Activated naive CD4-positive, alpha-beta T cell treated with anti-CD3 and anti-CD28 coated beads, Interleukin-2, amount 50 U/mL, for 72 hours (primary cell): ENCODE data around the gene COL18A1. TPM values are rescaled to one million over a fixed set of nuclear protein-coding genes. Genes with fewer than 3 reads are reported as not detected.
A peak's percentile ranks its signal among the peaks of the same experiment; 100 is the strongest.
"Not testable (repeated sequence)": the region's sequence is repeated elsewhere in the genome, so short reads cannot be mapped to it uniquely, and the experiment has no call there.

Experiments used
- ATAC-seq, 2 donors: fragments of 150-1000 bp; cut with Tn5 transposase; 2 replicates each; pipeline ENCODE4 v1.10.0; 2021; ENCODE audit warnings: mild to moderate bottlenecking in 2 of 2, moderate library complexity in 2 of 2
- DNase-seq, 2 donors: peaks; one replicate each; pipeline ENCODE4 v3.0.0; 2021 to 2022; ENCODE audit warnings: low spot score in 2 of 2
- H3K27ac Mint-ChIP-seq, 2 donors: one replicate each; pipeline ENCODE4 v1.8.0; 2022; ENCODE audit warnings: mild to moderate bottlenecking in 2 of 2, mixed read lengths in 2 of 2
- H3K36me3 Mint-ChIP-seq, 2 donors: one replicate each; pipeline ENCODE4 v1.8.0; 2022; ENCODE audit warnings: mixed read lengths in 2 of 2
- H3K9me3 Mint-ChIP-seq, 2 donors: one replicate each; pipeline ENCODE4 v1.8.0; 2022; ENCODE audit warnings: mixed read lengths in 2 of 2
- total RNA-seq, 2 donors: library from RNA; stranded (reverse); gene quantifications; one replicate each; pipeline ENCODE4 v1.2.3, GENCODE V29; 2022

The COL18A1 gene
- total RNA-seq = 10 to 100 TPM in 1 of 2 donors, 1 to 10 TPM in 1; 4.3 to 22.3 TPM

- H3K27ac Mint-ChIP-seq = no peak within 1 kb of the TSS
- peaks cover 11 to 17% of the 10 kb centered on the region in 2 donors for H3K36me3 Mint-ChIP-seq
- DNase-seq (peak in 1 of 2 donors; percentile 46), ATAC-seq (peak; percentile 68 to 77)
- H3K9me3 Mint-ChIP-seq = peaks cover 4 to 7% of the 10 kb centered on the region in 2 donors
Observed at GRCh38 chr21:45404730-45405270, at the start of gene COL18A1. COL18A1 (plus strand) TSS chr21:45405165; CDS start chr21:45405231, 66 bp downstream.

- ATAC-seq = no peak
- Mint-ChIP-seq H3K9me3 (no peaks in the 10 kb centered on the region), H3K36me3 (no peaks in the 10 kb centered on the region), H3K27ac (no peak overlapping the region)
- DNase-seq = no peak
Observed at GRCh38 chr21:45355573-45355972, 49.4 kb upstream of the COL18A1 start.

DNA sequence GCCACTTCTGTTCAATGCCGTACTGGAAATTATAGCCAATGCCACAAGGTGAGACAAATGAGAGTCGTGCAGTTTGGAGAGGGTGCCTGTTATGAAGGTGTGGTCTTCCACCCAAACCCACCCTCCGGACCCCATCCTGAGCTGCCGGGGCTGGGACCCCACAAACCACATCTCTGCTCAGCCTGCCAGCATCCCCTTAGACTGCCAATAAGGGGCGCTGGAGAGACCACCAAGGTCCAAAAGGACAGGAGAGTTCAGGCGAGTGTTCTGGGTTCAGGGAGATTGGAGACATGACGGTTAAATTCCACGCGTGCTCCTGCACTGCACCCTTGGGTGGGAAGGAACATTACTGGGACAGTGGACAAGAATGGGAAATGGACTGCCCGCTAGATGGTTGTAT lies 48.7 kb upstream of the COL18A1 start:
- no peaks in the 10 kb centered on the region for H3K9me3 Mint-ChIP-seq
- H3K36me3 Mint-ChIP-seq = no peaks in the 10 kb centered on the region
- no peak for ATAC-seq
- no peak for DNase-seq
- no peak overlapping the region for H3K27ac Mint-ChIP-seq

DNA sequence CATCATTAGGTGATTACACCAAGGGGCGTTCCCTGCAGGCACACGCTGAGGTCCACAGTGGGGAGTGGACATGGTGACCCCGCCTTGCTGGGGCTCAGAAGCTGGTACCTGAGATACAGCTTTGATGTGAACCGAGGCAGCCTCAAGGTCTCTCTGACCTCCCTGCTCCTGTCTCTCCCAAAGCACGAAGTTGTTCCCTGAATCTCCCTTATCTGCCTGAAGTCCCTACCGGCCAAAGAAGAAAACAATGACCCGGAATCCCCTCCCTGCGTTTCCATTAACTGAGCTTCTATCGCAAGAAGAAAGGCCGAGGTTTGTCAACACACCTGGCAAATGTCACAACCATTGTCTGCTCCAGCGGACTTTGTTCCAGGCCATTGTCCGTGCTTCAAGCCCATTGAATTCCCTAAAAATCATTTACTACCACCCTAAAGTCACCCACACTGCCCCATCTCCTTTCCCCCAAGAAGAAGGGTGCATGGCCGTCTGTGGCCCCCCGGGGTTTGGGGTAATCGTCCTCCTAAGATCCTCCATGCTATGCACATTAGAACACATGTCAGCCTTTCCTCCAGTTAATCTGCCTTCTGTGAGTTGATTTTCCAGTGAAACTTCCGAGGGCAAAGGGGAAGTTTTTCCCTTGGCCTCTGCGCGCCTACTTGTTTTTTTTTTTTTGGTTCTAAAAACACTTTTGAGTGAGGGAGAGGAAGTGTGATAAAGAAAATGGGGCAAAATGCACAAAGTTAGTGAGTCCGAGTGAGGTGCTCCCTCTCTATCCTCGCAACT lies 48.1 kb upstream of the COL18A1 start:
- Mint-ChIP-seq H3K36me3 (no peaks in the 10 kb centered on the region), H3K27ac (no peak overlapping the region), H3K9me3 (no peaks in the 10 kb centered on the region)
- ATAC-seq (no peak), DNase-seq (no peak)

- H3K9me3 Mint-ChIP-seq = no peaks in the 10 kb centered on the region
- H3K36me3 Mint-ChIP-seq = no peaks in the 10 kb centered on the region
- DNase-seq = no peak
- no peak overlapping the region for H3K27ac Mint-ChIP-seq
- ATAC-seq = no peak
Observed at GRCh38 chr21:45357436-45358260, 47.3 kb upstream of the COL18A1 start.

- Mint-ChIP-seq H3K36me3 (no peaks in the 10 kb centered on the region), H3K9me3 (no peaks in the 10 kb centered on the region), H3K27ac (peak overlapping the region in 1 of 2 donors; percentile 7)
- DNase-seq (no peak), ATAC-seq (no peak)
Observed at GRCh38 chr21:45358261-45358670, 46.7 kb upstream of the COL18A1 start.

DNA sequence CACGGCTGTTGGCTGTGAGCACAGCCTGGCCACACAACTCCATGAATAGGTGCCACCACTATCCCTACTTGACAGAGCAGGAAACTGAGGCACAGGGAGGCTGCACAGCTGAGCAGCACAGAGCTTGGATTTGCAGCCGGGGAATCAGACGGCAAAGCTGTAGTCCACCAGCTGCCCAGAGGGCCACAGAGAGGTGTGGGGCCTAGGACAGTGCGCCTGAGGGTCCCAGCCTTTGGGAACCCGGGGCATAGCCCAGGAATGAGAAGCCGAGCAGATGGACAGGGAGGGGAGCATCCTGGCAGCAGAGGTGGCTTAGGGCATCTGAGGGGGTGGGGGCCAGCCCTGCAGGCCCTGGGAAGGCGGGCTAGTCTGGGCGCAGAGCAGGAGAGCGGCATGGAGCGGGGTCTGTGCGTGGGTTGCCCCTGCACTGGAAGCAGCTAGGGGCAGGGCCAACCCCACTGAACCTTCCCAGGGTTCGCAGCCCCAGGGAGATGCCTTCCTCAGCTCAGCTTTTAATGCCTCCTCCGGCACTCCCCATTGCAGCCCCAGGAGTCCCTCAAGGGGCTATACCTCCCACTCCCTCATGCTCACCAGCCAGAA lies 46.2 kb upstream of the COL18A1 start:
- no peaks in the 10 kb centered on the region for H3K9me3 Mint-ChIP-seq
- no peak for ATAC-seq
- no peaks in the 10 kb centered on the region for H3K36me3 Mint-ChIP-seq
- DNase-seq = no peak
- no peak overlapping the region for H3K27ac Mint-ChIP-seq

DNA sequence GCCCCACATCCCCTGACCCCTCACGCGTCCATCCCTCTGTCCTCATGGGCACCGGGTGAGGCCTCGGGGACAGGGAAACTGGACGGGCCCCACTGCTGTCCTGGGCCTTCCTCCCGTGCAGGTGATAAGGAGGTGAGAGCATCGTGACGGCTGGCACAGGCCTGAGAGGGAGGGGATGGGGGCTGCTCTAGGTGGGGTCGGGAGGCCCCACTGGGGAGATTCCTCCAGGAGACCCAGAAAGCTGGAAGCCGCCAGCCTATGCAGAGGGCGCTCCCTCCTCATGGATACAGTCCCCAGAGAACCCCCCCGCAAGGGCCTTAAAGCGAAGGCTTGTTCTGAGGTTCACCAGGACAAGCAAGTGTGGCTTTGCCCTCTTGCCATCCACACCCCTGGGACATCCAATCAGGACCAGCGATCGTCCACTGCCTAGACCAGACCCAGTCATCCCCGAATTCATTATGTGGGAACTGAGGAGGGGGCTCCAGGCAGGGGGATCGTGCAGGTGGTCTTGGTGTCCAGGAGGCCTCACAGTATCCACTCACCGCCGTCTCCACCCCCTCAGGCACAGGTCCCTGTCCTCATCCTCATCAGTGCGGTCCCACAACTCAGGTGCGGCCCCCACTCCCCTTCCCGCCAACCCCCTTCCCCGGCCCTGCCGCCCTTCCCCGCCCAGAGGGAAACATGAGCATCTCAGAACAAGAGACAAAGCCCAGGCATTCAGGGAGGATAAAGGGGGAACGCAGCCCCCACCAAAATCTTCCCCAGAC lies 45.3 kb upstream of the COL18A1 start:
- Mint-ChIP-seq H3K27ac (no peak overlapping the region), H3K36me3 (no peaks in the 10 kb centered on the region), H3K9me3 (no peaks in the 10 kb centered on the region)
- no peak for ATAC-seq
- DNase-seq = no peak

GRCh38 chr21:45361033-45361997 lies 43.6 kb upstream of the COL18A1 start:
- no peak overlapping the region for H3K27ac Mint-ChIP-seq
- H3K36me3 Mint-ChIP-seq = no peaks in the 10 kb centered on the region
- no peaks in the 10 kb centered on the region for H3K9me3 Mint-ChIP-seq
- DNase-seq (no peak), ATAC-seq (no peak)

GRCh38 chr21:45362077-45362747 lies 42.8 kb upstream of the COL18A1 start:
- no peaks in the 10 kb centered on the region for H3K9me3 Mint-ChIP-seq
- no peak overlapping the region for H3K27ac Mint-ChIP-seq
- DNase-seq (no peak), ATAC-seq (no peak)
- H3K36me3 Mint-ChIP-seq = no peaks in the 10 kb centered on the region

- ATAC-seq (no peak), DNase-seq (no peak)
- H3K9me3 Mint-ChIP-seq = no peaks in the 10 kb centered on the region
- no peaks in the 10 kb centered on the region for H3K36me3 Mint-ChIP-seq
- no peak overlapping the region for H3K27ac Mint-ChIP-seq
Observed at GRCh38 chr21:45362748-45363145, 42.2 kb upstream of the COL18A1 start.

DNA sequence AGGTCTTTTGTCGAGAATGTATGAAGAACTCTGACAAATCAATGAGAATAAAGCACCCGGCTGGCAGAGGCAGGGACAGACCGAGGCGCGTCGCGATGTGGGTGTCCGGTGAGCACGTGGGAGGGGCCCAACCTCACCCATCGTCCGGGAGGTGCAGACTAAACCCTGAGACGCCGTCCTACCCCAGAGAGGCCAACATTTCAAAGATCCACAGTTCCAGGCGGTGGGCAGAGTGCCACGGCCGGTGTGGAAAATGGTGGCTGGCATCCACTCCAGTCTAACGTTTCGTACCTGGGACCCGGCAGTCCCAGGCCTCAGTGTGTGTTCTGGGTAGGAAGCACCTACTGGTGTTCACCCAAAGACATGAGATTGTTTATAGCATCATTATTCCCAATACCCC lies 41.7 kb upstream of the COL18A1 start:
- H3K9me3 Mint-ChIP-seq, H3K36me3 Mint-ChIP-seq, ATAC-seq, DNase-seq, H3K27ac Mint-ChIP-seq: not testable (repeated sequence)

GRCh38 chr21:45363921-45364467 lies 41.0 kb upstream of the COL18A1 start:
- Mint-ChIP-seq H3K9me3 (no peaks in the 10 kb centered on the region), H3K36me3 (no peaks in the 10 kb centered on the region), H3K27ac (peak overlapping the region; percentile 5 to 74)
- ATAC-seq = peak; percentile 93 to 96
- peak in 1 of 2 donors; percentile 44 for DNase-seq

DNA sequence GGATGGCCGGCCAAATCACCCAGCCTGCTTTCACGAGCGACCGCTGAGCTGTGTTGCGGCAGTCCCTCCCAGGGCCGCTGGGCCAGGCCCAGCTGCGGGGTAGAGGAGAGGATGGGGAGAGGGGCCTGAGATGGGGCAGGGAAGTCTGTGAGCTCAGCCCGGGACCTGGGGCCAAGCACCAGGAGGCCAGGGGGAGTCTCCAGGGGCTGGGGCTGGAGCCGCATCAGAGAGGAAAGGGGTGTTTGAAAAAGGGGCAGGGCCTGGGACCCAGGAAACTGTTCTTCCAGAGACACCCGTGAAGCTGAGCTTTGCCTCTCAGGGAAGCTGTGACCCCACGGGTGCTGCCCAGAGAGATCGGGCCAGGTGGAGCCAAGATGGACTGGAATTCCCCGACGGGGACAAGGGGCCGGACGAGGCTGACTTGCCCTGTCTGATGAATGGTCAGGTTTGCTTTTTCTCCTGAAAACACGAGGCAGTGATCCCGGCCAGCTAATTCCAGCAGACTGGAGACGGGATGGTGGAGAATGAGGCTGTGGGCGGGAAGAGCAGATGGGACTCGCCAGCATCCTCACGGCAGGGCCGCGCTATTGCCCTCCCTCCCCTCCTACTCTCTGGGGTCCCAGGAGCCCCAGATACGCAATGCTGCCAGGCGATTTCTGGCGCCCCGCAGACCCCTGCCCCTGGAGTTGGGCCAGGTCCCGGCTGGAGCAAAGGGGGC lies 40.3 kb upstream of the COL18A1 start:
- Mint-ChIP-seq H3K9me3 (no peaks in the 10 kb centered on the region), H3K36me3 (no peaks in the 10 kb centered on the region), H3K27ac (peak overlapping the region in 1 of 2 donors; percentile 74)
- no peak for ATAC-seq
- no peak for DNase-seq
